Renal cortex interstitium (tissue), 11 donors: Measurements from ENCODE around the gene SLC10A3. TPM values are rescaled to one million over a fixed set of nuclear protein-coding genes. Genes with fewer than 3 reads are reported as not detected.
"Not testable (repeated sequence)": the region's sequence is repeated elsewhere in the genome, so short reads cannot be mapped to it uniquely, and the experiment has no call there.

Experiments used
- DNase-seq, 11 donors: peaks; one replicate each; pipeline ENCODE4 v3.0.0-alpha.2; 2013; ENCODE audit warnings: low read depth in 9 of 11, low spot score in 4 of 11; ENCODE audit errors: extremely low read depth in 1 of 11
- polyA plus RNA-seq, 3 donors: library from polyadenylated mRNA; unstranded; fragments of 120-200 nt; gene quantifications; one replicate each; pipeline ENCODE4 v1.2.1, GENCODE V29; 2013; ENCODE audit not compliant: insufficient read length in 3 of 3

The SLC10A3 gene
- polyA plus RNA-seq, 3 donors = 14.8 to 23.1 (median 21.4) TPM

- peak in 10 of 11 donors; percentile 57 to 85 (median 80) for DNase-seq
Observed at GRCh38 chrX:154515966-154516655, 25.7 kb upstream of the SLC10A3 start, which contains the start of gene FAM3A. FAM3A (minus strand) TSS chrX:154516232; CDS start chrX:154515772, 460 bp downstream.

GRCh38 chrX:154515090-154515965 lies 24.9 kb upstream of the SLC10A3 start:
- DNase-seq = no peak

- no peak for DNase-seq
Observed at GRCh38 chrX:154513716-154514115, 23.3 kb upstream of the SLC10A3 start.

GRCh38 chrX:154512879-154513553 lies 22.6 kb upstream of the SLC10A3 start:
- DNase-seq = no peak

GRCh38 chrX:154511761-154512160 lies 21.3 kb upstream of the SLC10A3 start:
- no peak for DNase-seq

- DNase-seq = no peak
Observed at GRCh38 chrX:154509455-154509854, 19.0 kb upstream of the SLC10A3 start.

- no peak for DNase-seq
Observed at GRCh38 chrX:154508384-154508745, 17.9 kb upstream of the SLC10A3 start.

- no peak for DNase-seq
Observed at GRCh38 chrX:154507673-154508383, 17.4 kb upstream of the SLC10A3 start.

GRCh38 chrX:154506483-154507332 lies 16.3 kb upstream of the SLC10A3 start:
- DNase-seq = no peak

GRCh38 chrX:154505734-154506133 lies 15.3 kb upstream of the SLC10A3 start:
- no peak for DNase-seq

- no peak for DNase-seq
Observed at GRCh38 chrX:154502989-154503388, 12.6 kb upstream of the SLC10A3 start.

GRCh38 chrX:154502098-154502497 lies 11.7 kb upstream of the SLC10A3 start:
- DNase-seq = no peak

- not testable (repeated sequence) for DNase-seq
Observed at GRCh38 chrX:154501423-154501822, 11.0 kb upstream of the SLC10A3 start.

- DNase-seq = not testable (repeated sequence)
Observed at GRCh38 chrX:154496591-154497137, 6.2 kb upstream of the SLC10A3 start.

- no peak for DNase-seq
Observed at GRCh38 chrX:154495472-154495922, 5.1 kb upstream of the SLC10A3 start.

GRCh38 chrX:154494715-154495114 lies 4.3 kb upstream of the SLC10A3 start:
- no peak for DNase-seq

GRCh38 chrX:154490021-154490413 lies 412 bp downstream of the SLC10A3 start:
- no peak for DNase-seq

GRCh38 chrX:154489182-154489581 lies 1.2 kb downstream of the SLC10A3 start:
- no peak for DNase-seq
